ENCODE results near the gene MT1A. TPM values are rescaled to one million over a fixed set of nuclear protein-coding genes. Genes with fewer than 3 reads are reported as not detected.
"Not testable (repeated sequence)": the region's sequence is repeated elsewhere in the genome, so short reads cannot be mapped to it uniquely, and the experiment has no call there.

The MT1A gene
- total RNA-seq, 2 donors from 2014 or later: not detected

- DNase-seq: no peak
- no peaks in the 10 kb centered on the region for H3K9me3 ChIP-seq (ENCODE audit: control insufficient read depth, low read length, poor library complexity, severe bottlenecking)
- Mint-ChIP-seq H3K36me3 (ENCODE audit: low read depth) (no peaks in the 10 kb centered on the region), H3K4me3 (peak overlapping the region; percentile 84), H3K27ac (no peak overlapping the region), H3K27me3 (peaks cover 8% of the 10 kb centered on the region), H3K4me1 (peaks cover 8% of the 10 kb centered on the region)
- ATAC-seq: peak; percentile 11
These were observed 21.8 kb upstream of the MT1A start for GRCh38 chr16:56616608-56617211.

DNA sequence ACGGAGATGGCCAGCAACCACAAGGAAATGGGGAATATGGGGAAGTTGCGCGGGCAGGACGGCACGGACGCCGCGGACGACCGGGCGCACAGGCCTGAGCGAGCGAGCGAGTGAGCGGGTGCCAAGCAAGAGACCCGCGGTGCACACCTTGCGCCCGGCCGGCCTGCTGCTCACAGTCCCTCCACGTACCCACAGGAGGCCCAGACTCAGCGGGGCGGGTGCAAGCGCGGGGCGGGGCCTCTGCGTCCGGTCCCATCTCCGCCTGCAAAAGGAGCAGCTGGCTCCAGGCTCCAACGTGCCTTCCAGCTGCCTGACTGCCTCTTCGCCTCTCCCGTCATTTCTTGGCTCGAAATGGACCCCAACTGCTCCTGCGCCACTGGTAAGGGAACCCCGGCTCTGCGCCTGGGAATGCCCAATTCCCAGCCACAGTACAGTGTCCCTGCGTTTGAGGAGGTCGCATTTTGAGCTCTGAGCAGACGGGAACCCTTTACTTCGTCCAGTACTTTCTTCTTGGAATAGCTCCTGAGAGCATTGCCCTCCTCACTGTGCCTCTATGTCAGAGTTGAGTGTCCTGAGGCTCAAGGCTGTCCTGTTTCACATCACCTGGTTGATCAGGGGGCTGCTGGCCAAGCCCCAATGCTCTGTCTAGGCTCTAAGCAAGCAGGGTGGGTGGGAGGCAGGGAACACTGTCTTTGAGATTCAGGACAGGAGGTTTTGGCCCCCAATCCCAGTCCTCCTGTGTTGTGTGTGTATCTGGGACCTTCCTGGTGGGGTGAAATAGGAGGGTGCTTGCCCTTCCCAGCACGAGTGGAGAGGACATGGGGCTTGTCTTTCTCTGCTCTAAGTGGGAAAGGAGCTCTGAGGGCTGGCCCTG is 21.0 kb upstream of the MT1A start:
- DNase-seq: peak in 1 of 3 donors; percentile 36
- H3K27me3 Mint-ChIP-seq: peaks cover 8% of the 10 kb centered on the region
- H3K4me1 Mint-ChIP-seq: peaks cover 10% of the 10 kb centered on the region
- H3K36me3 Mint-ChIP-seq (ENCODE audit: low read depth): no peaks in the 10 kb centered on the region
- H3K27ac Mint-ChIP-seq: no peak overlapping the region
- peak; percentile 96 for ATAC-seq
- no peaks in the 10 kb centered on the region for H3K9me3 ChIP-seq (ENCODE audit: control insufficient read depth, low read length, poor library complexity, severe bottlenecking)
- H3K4me3 Mint-ChIP-seq: peak overlapping the region; percentile 84

DNA sequence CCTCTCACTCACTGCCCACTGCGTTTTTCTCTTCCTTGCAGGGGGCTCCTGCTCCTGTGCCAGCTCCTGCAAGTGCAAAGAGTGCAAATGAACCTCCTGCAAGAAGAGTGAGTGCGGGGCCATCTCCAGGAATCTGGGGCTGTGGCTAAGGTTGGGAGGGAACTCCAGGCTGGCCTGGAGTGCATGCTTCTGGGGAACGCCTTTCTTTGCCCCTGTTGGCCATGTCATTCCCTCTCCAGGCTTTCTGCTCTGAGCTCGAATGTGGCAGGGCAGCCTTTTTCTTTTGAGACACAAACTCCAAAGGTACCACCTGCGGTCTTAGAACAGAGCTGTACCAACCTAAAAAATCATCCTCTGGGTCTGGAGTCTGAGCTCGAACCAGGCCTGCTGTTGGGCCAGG is 20.3 kb upstream of the MT1A start:
- H3K36me3 Mint-ChIP-seq (ENCODE audit: low read depth): no peaks in the 10 kb centered on the region
- peaks cover 8% of the 10 kb centered on the region for H3K27me3 Mint-ChIP-seq
- no peaks in the 10 kb centered on the region for H3K9me3 ChIP-seq (ENCODE audit: control insufficient read depth, low read length, poor library complexity, severe bottlenecking)
- H3K4me3 Mint-ChIP-seq: no peak overlapping the region
- H3K4me1 Mint-ChIP-seq: peaks cover 10% of the 10 kb centered on the region
- DNase-seq (no peak), ATAC-seq (no peak)
- no peak overlapping the region for H3K27ac Mint-ChIP-seq

DNA sequence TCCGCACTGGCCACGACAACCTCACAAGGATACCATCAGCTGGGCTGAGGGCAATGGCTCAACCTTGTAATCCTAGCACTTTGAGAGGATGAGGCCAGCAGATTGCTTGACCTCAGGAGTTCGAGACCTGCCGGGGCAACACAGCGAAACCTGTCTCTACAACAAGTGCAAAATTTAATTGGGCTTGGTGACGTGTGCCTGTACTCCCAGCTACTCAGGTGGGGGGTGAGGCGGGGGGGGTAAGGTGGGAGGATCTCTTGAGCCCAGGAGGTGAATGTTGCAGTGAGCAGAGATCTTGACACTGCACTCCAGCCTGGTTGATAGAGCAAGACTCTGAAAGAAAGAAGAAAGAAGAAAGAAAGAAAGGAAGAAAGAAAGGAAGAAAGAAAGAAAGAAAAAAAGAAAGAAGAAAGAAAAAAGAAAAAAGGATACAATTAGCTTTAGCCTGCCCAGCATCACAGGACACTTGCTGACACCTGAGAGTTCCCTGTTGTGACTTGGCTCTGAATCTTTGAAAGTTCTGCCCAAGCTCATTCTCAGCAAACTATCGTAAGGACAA is 18.0 kb upstream of the MT1A start:
- Mint-ChIP-seq H3K36me3 (ENCODE audit: low read depth) (no peaks in the 10 kb centered on the region), H3K4me3 (no peak overlapping the region), H3K27me3 (peaks cover 12% of the 10 kb centered on the region), H3K27ac (no peak overlapping the region), H3K4me1 (peaks cover 16% of the 10 kb centered on the region)
- H3K9me3 ChIP-seq (ENCODE audit: control insufficient read depth, low read length, poor library complexity, severe bottlenecking): no peaks in the 10 kb centered on the region
- ATAC-seq (no peak), DNase-seq (no peak)

GRCh38 chr16:56621665-56622445 is 16.6 kb upstream of the MT1A start:
- not testable (repeated sequence) for H3K27ac Mint-ChIP-seq; H3K4me3 Mint-ChIP-seq; DNase-seq; H3K36me3 Mint-ChIP-seq (ENCODE audit: low read depth); H3K9me3 ChIP-seq (ENCODE audit: control insufficient read depth, low read length, poor library complexity, severe bottlenecking); ATAC-seq
- peaks cover 22% of the 10 kb centered on the region for H3K4me1 Mint-ChIP-seq
- peaks cover 17% of the 10 kb centered on the region for H3K27me3 Mint-ChIP-seq

GRCh38 chr16:56623184-56623583 is 15.3 kb upstream of the MT1A start:
- not testable (repeated sequence) for DNase-seq; H3K9me3 ChIP-seq (ENCODE audit: control insufficient read depth, low read length, poor library complexity, severe bottlenecking); H3K4me3 Mint-ChIP-seq; H3K27ac Mint-ChIP-seq; ATAC-seq; H3K36me3 Mint-ChIP-seq (ENCODE audit: low read depth)
- H3K4me1 Mint-ChIP-seq: peaks cover 18% of the 10 kb centered on the region
- H3K27me3 Mint-ChIP-seq: peaks cover 17% of the 10 kb centered on the region

DNA sequence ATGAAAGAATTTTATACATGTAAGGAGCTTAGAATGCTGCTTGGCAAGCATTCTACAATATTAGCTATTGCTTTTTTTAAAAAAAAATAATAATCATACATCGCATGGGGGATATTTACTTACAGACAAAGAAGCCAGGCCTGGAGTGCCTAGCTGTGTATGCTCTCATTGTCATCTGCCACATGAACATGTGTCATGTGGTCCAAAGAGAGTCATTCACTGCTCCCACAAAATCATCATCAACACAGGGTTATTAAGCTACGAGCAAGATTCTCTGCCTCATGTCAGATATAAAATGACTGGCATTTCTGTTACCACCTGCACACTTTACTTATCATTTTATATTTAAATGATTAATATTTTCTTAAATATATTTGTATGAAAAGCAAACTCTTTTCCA is 14.8 kb upstream of the MT1A start:
- H3K4me3 Mint-ChIP-seq: no peak overlapping the region
- H3K4me1 Mint-ChIP-seq: peaks cover 18% of the 10 kb centered on the region
- H3K9me3 ChIP-seq (ENCODE audit: control insufficient read depth, low read length, poor library complexity, severe bottlenecking): no peaks in the 10 kb centered on the region
- peaks cover 13% of the 10 kb centered on the region for H3K27me3 Mint-ChIP-seq
- ATAC-seq: no peak
- H3K27ac Mint-ChIP-seq: no peak overlapping the region
- H3K36me3 Mint-ChIP-seq (ENCODE audit: low read depth): no peaks in the 10 kb centered on the region
- DNase-seq: no peak

DNA sequence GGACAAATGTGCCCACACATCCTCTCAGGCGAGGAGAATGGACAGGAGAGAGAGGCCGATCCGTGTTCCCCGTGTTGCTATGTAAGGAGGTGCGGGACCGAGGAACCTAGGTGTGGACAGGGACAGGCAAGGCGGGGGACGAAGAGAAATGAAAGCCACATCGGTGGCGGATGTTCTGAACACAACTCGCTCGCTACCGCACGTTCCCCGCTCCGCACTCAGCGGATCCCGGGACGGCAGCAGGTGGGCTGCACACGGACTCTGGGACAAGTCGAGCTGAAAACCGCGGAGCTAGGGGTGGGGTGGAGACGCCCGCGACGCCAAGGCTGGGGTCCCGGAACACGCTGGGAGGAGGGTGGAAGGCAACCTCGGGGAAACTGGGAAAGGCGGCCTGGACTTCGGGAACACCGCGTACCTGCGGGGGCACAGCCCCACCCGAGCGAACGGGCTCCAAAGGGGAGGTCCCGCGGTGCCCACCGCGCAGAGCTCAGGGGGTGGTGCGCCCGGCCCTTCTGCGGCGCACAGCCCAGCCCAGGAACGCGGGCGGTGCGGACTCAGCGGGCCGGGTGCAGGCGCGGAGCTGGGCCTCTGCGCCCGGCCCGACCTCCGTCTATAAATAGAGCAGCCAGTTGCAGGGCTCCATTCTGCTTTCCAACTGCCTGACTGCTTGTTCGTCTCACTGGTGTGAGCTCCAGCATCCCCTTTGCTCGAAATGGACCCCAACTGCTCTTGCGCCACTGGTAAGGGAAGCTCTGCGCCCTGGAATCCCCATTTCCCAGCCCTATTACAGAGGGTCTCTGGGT is 13.1 kb upstream of the MT1A start, which contains the start of gene MT1E:
MT1E (plus strand) TSS at position 642 of the 803 bp plus-strand sequence; CDS start at position 713, 71 bp downstream.
- Mint-ChIP-seq H3K36me3 (ENCODE audit: low read depth) (no peaks in the 10 kb centered on the region), H3K27ac (peak within 1 kb of the TSS; percentile 24), H3K4me3 (peak within 1 kb of the TSS; percentile 95), H3K4me1 (peaks cover 18% of the 10 kb centered on the region), H3K27me3 (peaks cover 12% of the 10 kb centered on the region)
- DNase-seq (peak in 1 of 3 donors; percentile 39), ATAC-seq (peak; percentile 96)
- no peaks in the 10 kb centered on the region for H3K9me3 ChIP-seq (ENCODE audit: control insufficient read depth, low read length, poor library complexity, severe bottlenecking)

DNA sequence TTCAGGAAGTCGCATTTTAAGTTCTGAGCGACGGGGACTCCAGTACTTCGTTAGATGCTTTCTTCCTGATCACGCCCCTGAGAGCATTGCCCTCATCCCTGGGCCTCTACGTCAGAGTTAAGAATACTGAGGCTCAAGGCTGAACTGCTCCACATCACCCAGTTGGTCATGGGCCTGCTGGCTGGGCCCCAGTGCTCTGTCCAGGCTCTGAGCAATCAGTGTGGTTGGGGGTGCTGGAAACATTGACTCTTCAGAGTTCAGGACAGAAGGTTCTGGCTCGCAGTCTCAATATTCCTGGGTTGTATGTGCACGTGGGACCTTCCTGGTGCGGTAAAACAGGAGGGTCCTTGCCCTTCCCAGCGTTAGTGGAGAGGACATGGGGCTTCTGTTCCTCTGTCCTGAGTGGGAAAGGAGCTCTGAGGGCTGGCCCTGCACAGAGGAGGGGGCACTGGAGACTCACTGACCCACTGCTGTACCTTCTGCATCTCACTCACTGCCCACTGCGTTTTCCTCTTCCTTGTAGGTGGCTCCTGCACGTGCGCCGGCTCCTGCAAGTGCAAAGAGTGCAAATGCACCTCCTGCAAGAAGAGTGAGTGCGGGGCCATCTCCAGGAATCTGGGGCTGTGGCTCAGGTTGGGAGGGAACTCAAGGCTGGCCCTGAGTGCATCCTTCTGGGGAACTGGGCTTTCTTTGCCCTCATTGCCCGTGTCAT is 12.4 kb upstream of the MT1A start:
- DNase-seq (no peak), ATAC-seq (peak; percentile 20)
- H3K36me3 Mint-ChIP-seq (ENCODE audit: low read depth): no peaks in the 10 kb centered on the region
- peak overlapping the region; percentile 95 for H3K4me3 Mint-ChIP-seq
- peaks cover 20% of the 10 kb centered on the region for H3K27me3 Mint-ChIP-seq
- H3K27ac Mint-ChIP-seq: no peak overlapping the region
- no peaks in the 10 kb centered on the region for H3K9me3 ChIP-seq (ENCODE audit: control insufficient read depth, low read length, poor library complexity, severe bottlenecking)
- peaks cover 18% of the 10 kb centered on the region for H3K4me1 Mint-ChIP-seq

DNA sequence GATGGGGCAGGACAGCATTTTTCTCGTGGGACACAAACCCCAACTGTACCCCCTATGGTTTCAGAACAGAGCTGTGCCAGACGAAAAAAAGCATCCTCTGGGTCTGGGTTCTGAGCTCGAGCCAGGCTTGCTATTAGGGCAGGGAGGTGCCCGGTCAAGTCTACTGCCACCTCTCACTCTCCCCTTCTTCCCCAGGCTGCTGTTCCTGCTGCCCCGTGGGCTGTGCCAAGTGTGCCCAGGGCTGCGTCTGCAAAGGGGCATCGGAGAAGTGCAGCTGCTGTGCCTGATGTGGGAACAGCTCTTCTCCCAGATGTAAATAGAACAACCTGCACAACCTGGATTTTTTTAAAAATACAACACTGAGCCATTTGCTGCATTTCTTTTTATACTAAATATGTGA is 11.8 kb upstream of the MT1A start:
- H3K27me3 Mint-ChIP-seq: peaks cover 26% of the 10 kb centered on the region
- peak overlapping the region; percentile 95 for H3K4me3 Mint-ChIP-seq
- H3K4me1 Mint-ChIP-seq: peaks cover 17% of the 10 kb centered on the region
- DNase-seq: no peak
- H3K9me3 ChIP-seq (ENCODE audit: control insufficient read depth, low read length, poor library complexity, severe bottlenecking): no peaks in the 10 kb centered on the region
- H3K36me3 Mint-ChIP-seq (ENCODE audit: low read depth): peaks cover under 1% of the 10 kb centered on the region
- no peak for ATAC-seq
- no peak overlapping the region for H3K27ac Mint-ChIP-seq

DNA sequence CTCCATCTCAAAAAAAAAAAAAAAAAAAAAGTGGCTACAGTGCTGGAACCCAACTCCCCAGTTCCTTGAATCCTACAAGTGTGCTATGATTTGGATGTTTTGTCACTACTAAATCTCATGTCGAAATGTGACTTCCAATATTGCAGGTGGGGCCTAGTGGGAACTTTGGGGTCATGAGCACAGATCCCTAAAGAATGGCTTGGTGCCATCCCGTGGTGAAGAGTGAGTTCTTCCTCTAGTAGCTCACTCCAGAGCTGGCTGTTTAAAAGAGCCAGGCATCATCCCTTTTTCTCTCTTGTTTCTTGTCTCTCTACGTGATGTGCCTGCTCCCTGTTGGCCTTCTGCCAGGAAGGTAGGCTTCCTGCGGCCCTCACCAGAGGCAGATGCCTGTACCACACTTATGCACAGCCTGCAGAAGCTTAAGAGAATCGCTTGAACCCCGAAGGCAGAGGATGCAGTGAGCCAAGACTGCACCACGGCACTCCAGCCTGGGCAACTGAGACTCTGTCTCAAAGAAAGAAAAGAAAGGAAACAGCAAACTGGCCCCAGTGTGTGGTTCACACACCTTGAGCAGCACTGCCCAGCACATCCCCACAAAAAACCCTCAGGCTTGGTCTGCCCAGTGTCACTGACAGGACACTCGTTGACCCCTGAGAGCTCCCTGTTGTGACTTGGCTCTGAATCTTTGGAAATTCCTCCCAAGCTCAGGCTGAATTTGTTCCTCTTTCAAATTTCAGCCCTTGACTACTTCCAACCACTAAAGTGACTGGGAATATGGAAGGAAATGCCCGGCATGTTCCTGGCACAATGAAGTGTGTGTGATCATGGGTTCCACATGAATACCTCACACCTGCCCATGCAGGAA is 9.7 kb upstream of the MT1A start:
- peaks cover 21% of the 10 kb centered on the region for H3K4me1 Mint-ChIP-seq
- no peak overlapping the region for H3K4me3 Mint-ChIP-seq
- ATAC-seq: no peak
- H3K36me3 Mint-ChIP-seq (ENCODE audit: low read depth): peaks cover 3% of the 10 kb centered on the region
- DNase-seq: no peak
- H3K9me3 ChIP-seq (ENCODE audit: control insufficient read depth, low read length, poor library complexity, severe bottlenecking): no peaks in the 10 kb centered on the region
- no peak overlapping the region for H3K27ac Mint-ChIP-seq
- H3K27me3 Mint-ChIP-seq: peaks cover 42% of the 10 kb centered on the region
